Lung (tissue), 12 donors: ENCODE measurements around the gene ALPG. TPM values are rescaled to one million over a fixed set of nuclear protein-coding genes. Genes with fewer than 3 reads are reported as not detected.

Experiments
- ATAC-seq: fragments of 200-7000 bp; cut with Tn5 transposase; one replicate; pipeline ENCODE4 v1.9.1; 2020; ENCODE audit warnings: moderate number of reproducible peaks; ENCODE audit not compliant: insufficient read depth, low FRiP score
- DNase-seq, 3 donors: peaks; one replicate each; pipeline ENCODE4 v3.0.0-alpha.2; 2013 to 2017
- H3K27ac ChIP-seq, 2 donors: one replicate each; pipeline ENCODE4 v1.5.1; 2013; ENCODE audit warnings: mild to moderate bottlenecking in 2 of 2, moderate library complexity in 2 of 2, control low read depth in 1 of 2, inconsistent platforms in 1 of 2, low read depth in 1 of 2, low read length in 1 of 2
- H3K27me3 ChIP-seq, 3 donors: one replicate each; pipeline ENCODE4 v1.5.1; 2013; ENCODE audit warnings: low read length in 2 of 3; ENCODE audit not compliant: control insufficient read depth in 3 of 3, insufficient read depth in 3 of 3
- H3K36me3 ChIP-seq, 4 donors: one replicate each; pipeline ENCODE4 v1.5.1; 2013; ENCODE audit warnings: low read length in 4 of 4, mild to moderate bottlenecking in 1 of 4, moderate library complexity in 1 of 4; ENCODE audit not compliant: control insufficient read depth in 4 of 4, insufficient read depth in 4 of 4
- H3K4me1 ChIP-seq, 5 donors: one replicate each; pipeline ENCODE4 v1.5.1; 2013; ENCODE audit warnings: low read length in 5 of 5, mild to moderate bottlenecking in 2 of 5, moderate library complexity in 1 of 5; ENCODE audit not compliant: control insufficient read depth in 5 of 5, insufficient read depth in 5 of 5
- H3K4me3 ChIP-seq: one replicate; pipeline ENCODE4 v1.5.1; 2013; ENCODE audit warnings: mild to moderate bottlenecking, control low read depth, moderate library complexity
- H3K9ac ChIP-seq, 2 donors: one replicate each; pipeline ENCODE4 v1.5.1; 2013; ENCODE audit warnings: low read length in 2 of 2, control low read depth in 1 of 2; ENCODE audit not compliant: insufficient read depth in 1 of 2
- H3K9me3 ChIP-seq, 4 donors: one replicate each; pipeline ENCODE4 v1.5.1; 2013; ENCODE audit warnings: low read length in 3 of 4, mild to moderate bottlenecking in 1 of 4, moderate library complexity in 1 of 4; ENCODE audit not compliant: control insufficient read depth in 4 of 4, insufficient read depth in 3 of 4
- WGBS, 2 donors: extraction: QIAGEN DNeasy Blood & Tissue Kit; methylation state at CpG; one replicate each; pipeline ENCODE4 v1.1.7; 2013; 5-methylcytosine and 5-hydroxymethylcytosine counted together
- polyA plus RNA-seq, 2 donors: library from polyadenylated mRNA; stranded (reverse); fragments of 200-250 nt; gene quantifications; one replicate each; pipeline ENCODE4 v1.2.1, GENCODE V29; 2013
- total RNA-seq, 2 donors: library from RNA; depleted of rRNA in 1 of 2; stranded (reverse); fragments of >200 nt in 1 of 2; gene quantifications; one replicate each; pipeline ENCODE4 v1.2.1, GENCODE V29; 2014 to 2021
- TF ChIP-seq, protein P1 (sequence below): IDR thresholded peaks from 2 replicates; pipeline ENCODE4 v1.5.1; 2012; ENCODE audit warnings: mild to moderate bottlenecking; ENCODE audit errors: control extremely low read depth, extremely low read depth
- donor health status: control.
- donor health status: control.
- donor health status: Bipolar disorder and iron deficiency.
- donor health status: healthy.
- donor health status: DM: yes; HTN: yes; CAD: no.

Gene ALPG
- total and polyA plus RNA-seq, 4 donors = 0.14 to 1.2 (median 0.89) TPM

DNA sequence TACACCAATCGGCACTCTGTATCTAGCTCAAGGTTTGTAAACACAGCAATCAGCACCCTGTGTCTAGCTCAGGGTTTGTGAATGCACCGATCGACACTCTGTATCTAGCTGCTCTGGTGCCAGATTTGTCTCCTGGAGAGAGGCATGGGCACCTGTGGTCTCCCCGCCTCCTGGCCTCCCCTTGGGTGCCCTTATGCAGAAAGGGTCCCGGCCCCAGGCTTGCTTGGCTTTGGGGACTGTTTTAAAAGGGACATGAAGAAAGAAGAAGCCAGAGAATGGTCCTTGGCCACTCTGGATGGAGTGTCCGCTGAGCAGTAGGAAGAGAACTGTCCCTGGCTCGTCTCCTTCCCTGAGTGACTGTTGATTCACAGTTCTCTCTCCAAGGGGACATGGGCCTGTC, 39.6 kb upstream of the ALPG start:
- no peak for ATAC-seq
- Histone ChIP-seq H3K27me3 (no peaks in the 10 kb centered on the region), H3K9ac (no peak overlapping the region), H3K36me3 (no peaks in the 10 kb centered on the region), H3K27ac (no peak overlapping the region), H3K4me3 (no peak overlapping the region), H3K4me1 (peaks cover 0 to 4% (median 0%) of the 10 kb centered on the region in 5 donors), H3K9me3 (peaks cover 0 to 2% (median 0%) of the 10 kb centered on the region in 4 donors)
- no peak for DNase-seq
- 77 to 97% methylated on average over 6 to 7 of the region's 7 CpGs for WGBS, 2 donors
- TF ChIP-seq, protein P1, sequence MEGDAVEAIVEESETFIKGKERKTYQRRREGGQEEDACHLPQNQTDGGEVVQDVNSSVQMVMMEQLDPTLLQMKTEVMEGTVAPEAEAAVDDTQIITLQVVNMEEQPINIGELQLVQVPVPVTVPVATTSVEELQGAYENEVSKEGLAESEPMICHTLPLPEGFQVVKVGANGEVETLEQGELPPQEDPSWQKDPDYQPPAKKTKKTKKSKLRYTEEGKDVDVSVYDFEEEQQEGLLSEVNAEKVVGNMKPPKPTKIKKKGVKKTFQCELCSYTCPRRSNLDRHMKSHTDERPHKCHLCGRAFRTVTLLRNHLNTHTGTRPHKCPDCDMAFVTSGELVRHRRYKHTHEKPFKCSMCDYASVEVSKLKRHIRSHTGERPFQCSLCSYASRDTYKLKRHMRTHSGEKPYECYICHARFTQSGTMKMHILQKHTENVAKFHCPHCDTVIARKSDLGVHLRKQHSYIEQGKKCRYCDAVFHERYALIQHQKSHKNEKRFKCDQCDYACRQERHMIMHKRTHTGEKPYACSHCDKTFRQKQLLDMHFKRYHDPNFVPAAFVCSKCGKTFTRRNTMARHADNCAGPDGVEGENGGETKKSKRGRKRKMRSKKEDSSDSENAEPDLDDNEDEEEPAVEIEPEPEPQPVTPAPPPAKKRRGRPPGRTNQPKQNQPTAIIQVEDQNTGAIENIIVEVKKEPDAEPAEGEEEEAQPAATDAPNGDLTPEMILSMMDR = no peak

DNA sequence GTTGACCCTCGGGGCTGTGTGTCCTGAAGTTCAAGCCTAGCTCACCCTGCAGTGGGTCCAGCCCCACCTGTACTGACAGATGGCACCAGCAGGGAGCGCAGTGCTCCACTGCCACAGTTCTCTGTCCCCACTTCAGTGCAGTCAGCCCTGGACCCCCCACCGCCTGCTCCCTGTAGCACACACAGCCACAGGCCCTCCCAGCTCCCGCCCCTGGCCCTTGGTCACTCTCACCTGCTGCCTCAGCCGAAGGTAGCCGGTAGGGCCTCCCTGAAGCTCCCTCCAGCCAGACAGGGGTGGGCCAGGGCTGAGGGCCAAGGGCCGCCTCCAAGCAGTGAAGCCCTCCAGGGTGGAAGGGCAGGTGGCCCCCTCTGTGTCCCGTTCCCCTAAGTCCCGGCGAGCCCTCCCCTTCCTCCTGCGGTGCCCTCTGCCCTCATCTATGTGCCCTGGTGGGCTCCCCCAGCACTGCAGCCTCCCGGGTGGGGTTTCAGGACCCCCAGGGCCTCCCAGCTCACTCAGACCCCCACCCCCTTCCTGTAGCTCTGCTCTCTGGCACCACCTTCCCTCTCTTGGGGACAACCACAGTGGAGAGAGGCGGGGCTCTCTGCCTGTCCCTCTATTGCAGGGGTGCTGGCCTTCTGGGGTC, 38.9 kb upstream of the ALPG start:
- peaks cover 0 to 2% (median 0%) of the 10 kb centered on the region in 4 donors for H3K9me3 ChIP-seq

DNA sequence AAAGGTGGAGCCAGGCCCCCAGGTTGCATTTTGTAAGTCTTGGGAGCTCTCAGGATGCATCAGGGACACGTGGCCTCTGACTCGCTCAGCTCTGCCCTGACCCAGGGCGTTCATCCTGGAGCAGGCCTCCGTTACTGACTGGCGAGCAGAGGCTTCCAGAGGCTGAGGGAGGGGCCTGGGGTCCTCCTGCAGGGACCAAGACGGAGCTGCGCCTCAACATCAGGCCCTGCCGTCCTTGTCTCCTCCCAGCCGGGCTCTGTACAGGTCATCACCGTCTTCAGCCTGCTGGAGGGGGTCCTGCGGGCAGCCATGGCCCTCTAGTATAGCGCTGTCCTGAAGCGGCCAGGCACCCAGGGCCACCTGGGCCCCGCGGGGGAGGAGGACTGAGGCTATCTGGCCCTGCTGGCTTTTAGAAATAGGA, 38.3 kb upstream of the ALPG start:
- peaks cover 0 to 2% (median 0%) of the 10 kb centered on the region in 4 donors for H3K9me3 ChIP-seq
- no peak for DNase-seq

More for the DNA sequence above, 38.9 kb upstream of the ALPG start:
- 75 to 91% methylated on average over 12 to 13 of the region's 13 CpGs for WGBS, 2 donors
- Histone ChIP-seq H3K36me3 (no peaks in the 10 kb centered on the region), H3K4me1 (peaks cover 0 to 4% (median 0%) of the 10 kb centered on the region in 5 donors), H3K27me3 (no peaks in the 10 kb centered on the region), H3K4me3 (no peak overlapping the region), H3K27ac (no peak overlapping the region), H3K9ac (no peak overlapping the region)
- ATAC-seq = no peak
- TF ChIP-seq, protein P1 = no peak
- DNase-seq = no peak

More for the DNA sequence above, 38.3 kb upstream of the ALPG start:
- Histone ChIP-seq H3K27me3 (no peaks in the 10 kb centered on the region), H3K36me3 (no peaks in the 10 kb centered on the region), H3K4me3 (no peak overlapping the region), H3K27ac (no peak overlapping the region), H3K4me1 (peaks cover 0 to 4% (median 0%) of the 10 kb centered on the region in 5 donors), H3K9ac (no peak overlapping the region)
- TF ChIP-seq, protein P1 = no peak
- 90 to 92% methylated on average over 15 of the region's 15 CpGs for WGBS, 2 donors
- no peak for ATAC-seq
